Measurements from ENCODE around the gene MACO1. TPM values are rescaled to one million over a fixed set of nuclear protein-coding genes. Genes with fewer than 3 reads are reported as not detected.
A peak's percentile ranks its signal among the peaks of the same experiment; 100 is the strongest.

MACO1 gene
- total and polyA plus RNA-seq, 2 donors, result 17.3 to 21.3 TPM

- no peak for DNase-seq (ENCODE audit: low read depth in 6 of 9, low spot score in 9 of 9)
- no peaks in the 10 kb centered on the region for H3K36me3 ChIP-seq (ENCODE audit: control insufficient read depth in 2 of 2, insufficient read depth in 2 of 2, low read length in 1 of 2)
- peaks cover 30 to 52% of the 10 kb centered on the region in 2 donors for H3K27me3 ChIP-seq (ENCODE audit: control insufficient read depth in 2 of 2, insufficient read depth in 1 of 2, low read length in 1 of 2)
- no peak overlapping the region for H3K4me3 ChIP-seq (ENCODE audit: low read length in 2 of 2)
- 98% methylated on average over 1 of the region's 1 CpG for WGBS
- peaks cover 23 to 32% of the 10 kb centered on the region in 2 donors for H3K4me1 ChIP-seq (ENCODE audit: control insufficient read depth in 2 of 2, insufficient read depth in 2 of 2, low read length in 2 of 2)
- no peak overlapping the region for H3K27ac ChIP-seq (ENCODE audit: low read depth in 1 of 2, low read length in 1 of 2)
- no peaks in the 10 kb centered on the region for H3K9me3 ChIP-seq (ENCODE audit: control insufficient read depth in 2 of 2, insufficient read depth in 1 of 2, low read length in 1 of 2)
These were observed 115.5 kb downstream of the MACO1 start for GRCh38 chr1:25546193-25546592.

GRCh38 chr1:25548601-25549000, 117.9 kb downstream of the MACO1 start:
- H3K27ac ChIP-seq (ENCODE audit: low read depth in 1 of 2, low read length in 1 of 2), result no peak overlapping the region

GRCh38 chr1:25549273-25550154, 118.8 kb downstream of the MACO1 start:
- DNase-seq (ENCODE audit: low read depth in 6 of 9, low spot score in 9 of 9), result peak in 5 of 9 donors; percentile 49 to 84 (median 60)
- Histone ChIP-seq H3K9me3 (ENCODE audit: control insufficient read depth in 2 of 2, insufficient read depth in 1 of 2, low read length in 1 of 2) (no peaks in the 10 kb centered on the region), H3K36me3 (ENCODE audit: control insufficient read depth in 2 of 2, insufficient read depth in 2 of 2, low read length in 1 of 2) (no peaks in the 10 kb centered on the region), H3K4me1 (ENCODE audit: control insufficient read depth in 2 of 2, insufficient read depth in 2 of 2, low read length in 2 of 2) (peaks cover 14 to 42% of the 10 kb centered on the region in 2 donors), H3K27ac (ENCODE audit: low read depth in 1 of 2, low read length in 1 of 2) (peak overlapping the region; percentile 45 to 64), H3K27me3 (ENCODE audit: control insufficient read depth in 2 of 2, insufficient read depth in 1 of 2, low read length in 1 of 2) (peaks cover 10 to 19% of the 10 kb centered on the region in 2 donors), H3K4me3 (ENCODE audit: low read length in 2 of 2) (no peak overlapping the region)
- 15% methylated on average over 19 of the region's 19 CpGs for WGBS

More at GRCh38 chr1:25548601-25549000, 117.9 kb downstream of the MACO1 start:
- H3K4me3 ChIP-seq (ENCODE audit: low read length in 2 of 2), result no peak overlapping the region
- H3K27me3 ChIP-seq (ENCODE audit: control insufficient read depth in 2 of 2, insufficient read depth in 1 of 2, low read length in 1 of 2), result peaks cover 19 to 28% of the 10 kb centered on the region in 2 donors
- peaks cover 22 to 48% of the 10 kb centered on the region in 2 donors for H3K4me1 ChIP-seq (ENCODE audit: control insufficient read depth in 2 of 2, insufficient read depth in 2 of 2, low read length in 2 of 2)
- 95% methylated on average over 4 of the region's 4 CpGs for WGBS
- DNase-seq (ENCODE audit: low read depth in 6 of 9, low spot score in 9 of 9), result no peak
- H3K36me3 ChIP-seq (ENCODE audit: control insufficient read depth in 2 of 2, insufficient read depth in 2 of 2, low read length in 1 of 2), result no peaks in the 10 kb centered on the region
- H3K9me3 ChIP-seq (ENCODE audit: control insufficient read depth in 2 of 2, insufficient read depth in 1 of 2, low read length in 1 of 2), result no peaks in the 10 kb centered on the region

Other genes starting within 250 kb of the MACO1 start
- 86.6 TPM for gene SYF2, start 198.4 kb upstream of the MACO1 start, total RNA-seq
- 150 TPM for gene SYF2, start 198.4 kb upstream of the MACO1 start, polyA plus RNA-seq
- gene RSRP1, start 183.4 kb upstream of the MACO1 start, total RNA-seq, result 126 TPM
- 418 TPM for gene RSRP1, start 183.4 kb upstream of the MACO1 start, polyA plus RNA-seq
- gene RHD, start 158.4 kb upstream of the MACO1 start, total RNA-seq, result 0.61 TPM
- 0.09 TPM for gene RHD, start 158.4 kb upstream of the MACO1 start, polyA plus RNA-seq
- gene TMEM50A, start 92.6 kb upstream of the MACO1 start, total RNA-seq, result 63.8 TPM
- gene TMEM50A, start 92.6 kb upstream of the MACO1 start, polyA plus RNA-seq, result 109 TPM
- gene RHCE, start 10.1 kb upstream of the MACO1 start, total RNA-seq, result 1.0 TPM
- gene RHCE, start 10.1 kb upstream of the MACO1 start, polyA plus RNA-seq, result 0.59 TPM
- gene LDLRAP1, start 112.7 kb downstream of the MACO1 start, total RNA-seq, result 4.3 TPM
- 31.6 TPM for gene LDLRAP1, start 112.7 kb downstream of the MACO1 start, polyA plus RNA-seq
- gene MAN1C1, start 185.9 kb downstream of the MACO1 start, total RNA-seq, result 9.7 TPM
- 18.4 TPM for gene MAN1C1, start 185.9 kb downstream of the MACO1 start, polyA plus RNA-seq

Measured in thymus (tissue), 11 donors.